ENCODE measurements around the gene ITGB7.

GRCh38 chr12:53192531-53193021 lies 14.5 kb downstream of the ITGB7 start:
- TF ChIP-seq CTCF (IDR thresholded peaks at IDR 0.05) (no peak), POLR2A (IDR thresholded peaks at IDR 0.05) (no peak)

All from adrenal gland (tissue), 5 donors.